HG03060 (cell line): ENCODE measurements around the gene EPN1.
"Not testable (repeated sequence)": the region's sequence is repeated elsewhere in the genome, so short reads cannot be mapped to it uniquely, and the experiment has no call there.

Experiments used
- ATAC-seq: cut with Tn5 transposase; IDR thresholded peaks from one replicate; pipeline ENCODE4 v1.9.1; 2021; ENCODE audit warnings: low read depth, moderate number of reproducible peaks; ENCODE audit not compliant: unreplicated experiment

Gene EPN1

DNA sequence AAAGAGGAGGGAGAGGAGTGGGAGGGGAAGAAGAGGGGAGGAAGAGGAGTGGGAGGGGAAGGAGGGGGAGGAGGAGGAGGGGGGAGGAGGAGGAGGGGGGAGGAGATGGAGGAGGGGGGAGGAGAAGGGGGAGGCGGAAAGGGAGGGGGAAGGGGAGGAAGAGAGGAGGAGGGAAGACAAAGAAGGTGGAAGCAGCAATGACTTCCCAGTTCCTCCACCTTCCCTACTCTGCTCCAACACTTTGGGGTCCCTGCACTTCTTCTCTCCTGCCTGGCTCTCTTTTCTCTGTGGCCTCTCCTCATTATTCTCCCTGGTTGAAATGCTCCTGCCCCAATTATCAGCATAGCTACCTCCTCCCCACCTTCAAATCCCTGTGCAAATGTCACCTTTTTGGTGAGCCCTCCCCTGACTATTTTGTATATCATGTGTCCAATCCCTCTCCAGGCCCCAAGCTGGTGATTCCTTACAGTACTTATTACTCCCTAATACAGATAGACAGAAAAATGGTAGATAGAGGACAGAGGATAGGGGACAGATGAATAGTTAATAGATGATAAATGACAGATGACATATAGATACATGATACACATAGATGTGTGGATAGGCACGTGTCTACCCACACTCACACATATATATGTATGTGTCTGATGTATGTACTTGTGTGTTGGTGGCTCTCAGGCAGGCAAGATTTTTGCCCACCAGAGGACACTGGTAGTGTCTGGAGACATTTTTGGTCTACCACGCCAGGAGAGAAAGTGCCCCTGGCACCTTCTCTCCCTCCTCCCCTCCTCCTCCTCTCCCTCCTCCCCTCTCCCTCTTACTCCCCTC, 38.0 kb downstream of the EPN1 start:
- no peak for ATAC-seq

DNA sequence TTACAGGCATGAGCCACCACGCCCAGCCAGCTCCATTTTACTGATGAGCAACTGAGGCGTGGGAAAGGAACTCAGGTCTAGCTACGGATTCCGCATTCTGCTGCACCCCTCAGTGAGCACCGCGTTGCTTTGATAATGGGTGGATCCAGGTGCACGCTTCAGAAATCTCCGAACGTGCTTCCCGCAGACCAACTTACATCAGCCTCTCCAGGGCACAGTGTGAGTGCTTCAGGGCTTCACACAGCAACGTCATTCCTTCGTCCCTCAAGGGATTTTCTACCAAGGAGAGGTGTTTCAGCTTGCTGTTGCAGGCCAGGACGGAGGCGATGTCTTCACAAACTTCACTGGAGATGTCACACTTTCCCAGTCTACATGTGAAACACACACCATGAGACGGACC, 41.5 kb downstream of the EPN1 start:
- no peak for ATAC-seq

DNA sequence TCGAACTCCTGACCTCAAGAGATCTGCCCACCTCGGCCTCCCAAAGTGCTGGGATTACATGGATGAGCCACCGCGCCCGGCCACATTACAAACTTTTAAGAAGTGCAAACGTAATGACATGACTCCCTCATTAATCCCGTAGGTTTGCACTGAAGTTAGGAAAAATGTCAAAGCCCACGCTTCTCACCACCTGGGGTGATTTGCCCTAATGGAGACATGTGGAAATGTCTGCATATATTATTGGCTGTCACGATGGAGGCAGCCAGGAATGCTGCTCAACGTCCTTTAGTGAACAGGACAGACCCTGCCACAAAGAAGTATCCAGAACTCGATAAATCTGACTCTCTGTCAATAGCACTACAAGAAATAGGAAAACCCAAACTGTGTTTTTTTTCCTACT, 42.2 kb downstream of the EPN1 start:
- no peak for ATAC-seq

DNA sequence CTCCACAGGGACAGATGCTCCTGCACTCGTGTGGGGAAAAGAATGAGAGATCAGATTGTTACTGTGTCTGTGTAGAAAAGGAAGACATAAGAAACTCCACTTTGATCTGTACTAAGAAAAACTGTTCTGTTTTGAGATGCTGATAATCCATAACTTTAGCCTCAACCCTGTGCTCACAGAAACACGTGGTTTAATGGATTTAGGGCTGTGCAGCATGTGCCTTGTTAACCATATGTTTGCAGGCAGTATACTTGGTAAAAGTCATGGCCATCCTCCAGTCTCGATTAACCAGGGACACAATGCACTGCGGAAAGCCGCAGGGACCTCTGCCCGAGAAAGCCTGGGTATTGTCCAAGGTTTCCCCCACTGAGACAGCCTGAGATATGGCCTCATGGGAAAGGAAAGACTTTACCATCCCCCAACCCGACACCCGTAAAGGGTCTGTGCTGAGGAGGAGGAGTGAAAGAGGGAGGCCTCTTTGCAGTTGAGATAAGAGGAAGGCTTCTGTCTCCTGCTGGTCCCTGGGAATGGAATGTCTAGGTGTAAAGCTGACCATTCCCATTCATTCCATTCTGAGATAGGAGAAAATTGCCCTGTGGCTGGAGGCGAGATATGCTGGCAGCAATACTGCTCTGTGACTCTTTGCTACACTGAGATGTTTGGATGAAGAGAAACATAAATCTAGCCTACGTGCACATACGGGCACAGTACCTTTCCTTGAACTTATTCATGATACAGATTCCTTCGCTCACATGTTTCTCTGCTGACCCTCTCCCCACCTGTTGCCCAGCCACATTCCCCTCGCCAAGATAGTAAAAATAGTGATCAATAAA, 43.1 kb downstream of the EPN1 start:
- ATAC-seq = not testable (repeated sequence)

DNA sequence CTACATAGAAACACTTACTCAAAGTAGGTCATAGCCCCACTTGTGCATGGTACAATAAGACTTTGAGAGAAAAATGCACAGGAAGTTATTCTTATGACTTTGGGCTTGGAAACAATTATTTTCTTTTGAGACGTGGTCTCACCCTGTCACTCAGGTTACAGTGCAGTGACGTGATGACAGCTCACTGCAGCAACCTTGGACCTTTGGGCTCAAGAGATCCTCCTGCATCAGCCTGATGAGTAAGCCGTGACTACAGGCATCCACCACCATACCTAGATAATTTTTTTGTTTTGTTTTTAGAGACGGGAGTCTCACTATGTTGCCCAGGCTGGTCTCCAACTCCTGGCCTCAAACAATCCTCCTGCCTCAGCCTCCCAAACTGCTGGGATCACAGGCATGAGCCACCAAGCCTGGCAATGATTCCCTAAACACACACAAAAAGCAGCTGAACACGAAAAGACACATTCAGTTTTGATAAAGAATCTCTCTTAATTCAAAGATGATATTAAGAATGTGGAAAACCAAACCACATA, 45.3 kb downstream of the EPN1 start:
- no peak for ATAC-seq

DNA sequence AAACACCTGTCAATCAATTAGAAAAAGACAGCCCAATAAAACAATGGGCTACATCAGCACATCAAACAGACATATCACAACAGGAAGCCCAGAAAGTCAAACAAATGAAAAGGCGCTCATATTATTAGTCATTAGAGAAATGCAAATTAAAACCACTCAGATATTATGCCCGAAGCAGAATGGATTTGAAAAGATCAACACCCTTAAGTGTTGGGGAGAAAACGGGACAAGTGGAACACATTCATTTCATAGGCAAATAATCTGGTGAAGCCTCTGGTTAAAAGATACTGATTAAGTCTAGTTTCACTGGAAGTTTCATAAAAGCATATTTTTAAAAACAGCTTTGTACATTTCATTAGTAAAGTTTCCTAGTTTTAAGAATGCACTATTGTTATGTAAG, 45.8 kb downstream of the EPN1 start:
- no peak for ATAC-seq

DNA sequence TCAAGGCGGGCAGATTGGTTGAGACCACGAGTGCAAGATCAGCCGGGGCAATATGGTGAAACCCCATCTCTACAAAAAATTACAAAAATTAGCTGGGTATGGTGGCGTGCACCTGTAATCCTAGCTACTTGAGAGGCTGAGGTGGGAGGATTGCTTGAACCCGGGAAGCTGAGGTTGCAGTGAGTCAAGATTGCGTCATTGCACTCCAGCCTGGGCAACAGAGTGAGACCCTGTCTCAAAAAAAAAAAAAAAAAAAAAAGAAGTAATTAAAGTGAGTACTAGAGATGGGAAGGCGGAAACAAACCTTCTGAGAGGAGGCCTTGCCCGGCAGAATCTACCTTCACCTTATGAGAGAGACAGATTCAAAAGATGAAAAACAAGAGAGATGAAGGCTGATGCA, 48.5 kb downstream of the EPN1 start:
- ATAC-seq = no peak

DNA sequence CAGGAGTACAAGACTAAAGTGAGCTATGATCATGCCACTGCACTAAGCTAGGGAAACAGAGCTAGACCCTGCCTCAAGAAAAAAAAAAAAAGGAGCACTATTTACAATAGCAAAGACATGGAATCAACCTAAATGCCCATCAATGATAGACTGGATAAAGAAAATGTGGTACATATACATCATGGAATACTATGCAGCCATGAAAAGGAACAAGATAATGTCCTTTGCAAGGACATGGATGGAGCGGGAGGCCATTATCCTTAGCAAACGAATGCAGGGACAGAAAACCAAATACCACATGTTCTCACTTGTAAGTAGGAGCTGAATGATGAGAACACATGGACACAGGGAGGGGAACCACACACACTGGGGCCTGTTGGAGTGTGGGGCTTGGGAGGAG, 55.4 kb downstream of the EPN1 start:
- ATAC-seq = not testable (repeated sequence)

DNA sequence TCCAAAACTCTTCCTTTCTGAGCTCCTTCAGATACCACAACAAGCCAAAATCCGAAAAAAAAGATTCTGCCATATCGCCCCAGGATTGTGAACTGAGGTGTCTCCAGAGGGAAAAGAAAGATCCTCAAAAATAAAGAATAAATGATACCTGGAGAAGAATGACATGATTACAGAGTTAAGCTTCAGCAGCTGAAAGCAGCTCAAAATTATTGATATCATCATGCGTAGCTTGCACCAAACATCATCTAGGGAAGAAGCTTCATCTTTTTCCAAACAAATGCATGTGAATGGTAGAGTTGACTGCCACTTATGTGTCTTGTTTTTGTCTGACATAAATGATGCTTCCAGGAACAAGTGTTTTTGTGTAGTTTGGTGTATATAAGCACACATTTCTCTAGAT, 63.3 kb downstream of the EPN1 start, which contains the start of gene NLRP9:
TSS of gene NLRP9 (minus strand) at position 101 of the 400 bp plus-strand sequence. CDS start at position 73, 28 bp downstream.
- ATAC-seq = no peak

DNA sequence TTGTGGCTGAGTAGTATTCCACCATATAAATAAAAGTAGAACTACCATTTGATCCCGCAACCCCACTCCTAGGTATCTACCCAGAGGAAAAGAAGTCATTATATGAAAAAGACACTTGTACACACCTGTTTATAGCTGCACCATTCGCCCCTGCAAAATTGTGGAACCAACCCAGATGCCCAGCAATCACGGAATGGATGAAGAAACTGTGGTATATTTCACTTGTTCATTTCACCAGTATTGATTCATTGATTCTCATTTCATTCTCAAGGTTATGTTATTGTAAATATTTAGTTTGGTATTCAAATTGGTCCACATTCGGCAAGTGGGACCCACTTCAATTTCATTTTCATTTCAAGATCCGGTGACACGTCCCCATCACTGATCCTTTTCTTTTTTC, 75.7 kb downstream of the EPN1 start:
- ATAC-seq = no peak

DNA sequence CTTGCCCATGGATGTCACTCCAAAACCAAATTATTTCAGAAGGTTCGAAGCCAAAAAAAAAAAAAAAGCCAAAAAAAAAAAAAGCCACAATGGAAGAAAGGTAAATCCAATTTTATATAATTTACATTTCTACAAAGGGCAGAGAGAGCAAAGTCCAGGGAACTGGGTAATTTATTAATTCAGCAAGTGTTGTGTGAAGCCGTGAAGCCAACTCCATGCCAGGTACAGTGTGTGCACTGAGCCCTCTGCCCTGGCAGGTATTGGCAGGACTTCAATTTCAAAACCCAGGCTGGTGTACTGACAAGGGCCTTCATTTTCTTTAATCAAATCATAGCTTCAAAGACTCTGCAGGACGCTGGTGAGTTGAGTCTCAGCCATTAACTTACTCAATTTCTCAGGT, 78.4 kb downstream of the EPN1 start:
- no peak for ATAC-seq

DNA sequence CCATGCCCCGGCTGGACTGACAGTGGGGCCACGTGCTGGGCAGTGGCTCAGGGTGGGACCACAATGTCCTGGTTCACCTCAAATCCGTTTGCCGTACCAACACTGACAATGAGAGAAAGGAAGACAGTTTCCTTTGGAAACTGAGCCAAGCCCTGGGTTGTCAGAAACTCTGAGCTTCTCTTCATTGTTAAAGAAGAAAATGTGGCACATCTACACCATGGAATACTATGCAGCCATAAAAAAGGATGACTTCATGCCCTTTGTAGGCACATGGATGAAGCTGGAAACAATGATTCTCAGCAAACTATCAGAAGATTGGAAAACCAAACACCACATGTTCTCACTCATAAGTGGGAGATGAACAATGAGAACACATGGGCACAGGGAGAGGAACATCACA, 81.8 kb downstream of the EPN1 start:
- not testable (repeated sequence) for ATAC-seq

DNA sequence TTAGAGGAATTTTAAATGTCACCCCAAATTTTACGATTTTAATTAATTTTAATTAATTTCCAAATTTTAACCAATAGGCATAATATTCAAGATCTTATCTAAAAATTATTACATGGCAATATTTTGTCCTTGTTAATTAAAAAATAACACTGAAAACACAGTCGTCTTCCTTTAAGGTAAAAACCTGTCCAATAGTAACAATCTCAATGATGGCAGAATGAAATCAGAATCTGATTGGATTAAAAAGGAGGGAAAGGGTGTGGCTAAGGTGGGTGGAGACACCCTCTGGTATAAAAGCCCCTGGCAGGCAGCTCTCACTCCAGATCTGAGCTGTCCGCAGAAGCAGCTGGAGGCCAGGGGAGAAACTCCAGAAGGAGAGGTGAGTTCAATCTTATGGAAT, 83.8 kb downstream of the EPN1 start, which contains the start of gene RFPL4A:
TSS of gene RFPL4A (plus strand) at position 301 of the 400 bp plus-strand sequence. CDS start 2,704 bp downstream, outside the sequence.
- not testable (repeated sequence) for ATAC-seq
